KBM-7 (cell line): ENCODE measurements around the gene MYO16.

Experiments used
- DNase-seq: peaks from one replicate; pipeline ENCODE4 v3.0.0-alpha.2; 2015
- in situ Hi-C: fragments of 300-500 bp; cut with MboI; formaldehyde crosslinking; loops from 2 replicates; pipeline ENCODE4 v1.14.3; 2020; ENCODE audit warnings: low sequenced_read_pairs, low pct_unique_long_range_greater_than_20kb, mixed read lengths

The MYO16 gene

GRCh38 chr13:108919036-108919907 lies 289.9 kb downstream of the MYO16 start:
- in situ Hi-C loops = no loop called here
- no peak for DNase-seq

- DNase-seq = no peak
- in situ Hi-C loops = no loop called here
Observed at GRCh38 chr13:108920137-108920536, 290.7 kb downstream of the MYO16 start.

GRCh38 chr13:108921238-108921637 lies 291.8 kb downstream of the MYO16 start:
- in situ Hi-C loops = no loop called here

GRCh38 chr13:108922108-108922507 lies 292.7 kb downstream of the MYO16 start:
- no peak for DNase-seq
- in situ Hi-C loops = no loop called here

More at GRCh38 chr13:108921238-108921637, 291.8 kb downstream of the MYO16 start:
- DNase-seq = no peak

GRCh38 chr13:108923386-108924047 lies 294.1 kb downstream of the MYO16 start:
- no peak for DNase-seq
- in situ Hi-C loops = no loop called here

GRCh38 chr13:108924134-108924533 lies 294.7 kb downstream of the MYO16 start:
- in situ Hi-C loops = no loop called here
- DNase-seq = no peak

- in situ Hi-C loops = no loop called here
- DNase-seq = no peak
Observed at GRCh38 chr13:108924541-108924940, 295.1 kb downstream of the MYO16 start.

GRCh38 chr13:108925070-108925469 lies 295.7 kb downstream of the MYO16 start:
- no peak for DNase-seq
- in situ Hi-C loops = no loop called here

GRCh38 chr13:108926862-108927261 lies 297.5 kb downstream of the MYO16 start:
- DNase-seq = no peak
- in situ Hi-C loops = no loop called here

GRCh38 chr13:108927615-108928014 lies 298.2 kb downstream of the MYO16 start:
- no peak for DNase-seq
- in situ Hi-C loops = no loop called here

- DNase-seq = no peak
- in situ Hi-C loops = no loop called here
Observed at GRCh38 chr13:108929532-108930206, 300.3 kb downstream of the MYO16 start.

GRCh38 chr13:108932196-108932595 lies 302.8 kb downstream of the MYO16 start:
- in situ Hi-C loops = no loop called here

GRCh38 chr13:108933061-108933460 lies 303.6 kb downstream of the MYO16 start:
- no peak for DNase-seq
- in situ Hi-C loops = no loop called here

More at GRCh38 chr13:108932196-108932595, 302.8 kb downstream of the MYO16 start:
- no peak for DNase-seq

- no peak for DNase-seq
- in situ Hi-C loops = no loop called here
Observed at GRCh38 chr13:108938155-108938554, 308.7 kb downstream of the MYO16 start.

- DNase-seq = no peak
- in situ Hi-C loops = no loop called here
Observed at GRCh38 chr13:108940121-108940520, 310.7 kb downstream of the MYO16 start.

- DNase-seq = no peak
- in situ Hi-C loops = no loop called here
Observed at GRCh38 chr13:108943842-108944241, 314.4 kb downstream of the MYO16 start.

GRCh38 chr13:108944760-108945159 lies 315.3 kb downstream of the MYO16 start:
- in situ Hi-C loops = no loop called here
- no peak for DNase-seq

- no peak for DNase-seq
- in situ Hi-C loops = no loop called here
Observed at GRCh38 chr13:108947551-108948030, 318.2 kb downstream of the MYO16 start.

GRCh38 chr13:108948251-108948671 lies 318.9 kb downstream of the MYO16 start:
- DNase-seq = no peak
- in situ Hi-C loops = no loop called here
